WTC11 (cell line): ENCODE measurements around the gene NELL1.

ENCODE experiments used
- ATF6 ChIP-seq: sonication (generic); formaldehyde crosslinking; IDR thresholded peaks from 2 replicates; pipeline ENCODE4 v1.8.1; 2023; ENCODE audit warnings: mild to moderate bottlenecking, missing genetic modification reagents
- CTCF ChIP-seq: fragments of 200-600 bp; IDR thresholded peaks from 2 replicates; pipeline ENCODE4 v1.8.0; 2022; ENCODE audit warnings: antibody characterized with exemption
- E2F1 ChIP-seq: sonication (generic); formaldehyde crosslinking; IDR thresholded peaks from 2 replicates; pipeline ENCODE4 v1.8.0; 2022; ENCODE audit warnings: mild to moderate bottlenecking, missing genetic modification reagents
- ERG ChIP-seq: fragments of 250-450 bp; sonication (Bioruptor Pico); IDR thresholded peaks from 2 replicates; pipeline ENCODE4 v1.8.0; 2021; ENCODE audit warnings: mild to moderate bottlenecking
- FOXJ3 ChIP-seq: sonication (generic); formaldehyde crosslinking; IDR thresholded peaks from 2 replicates; pipeline ENCODE4 v1.9.0; 2021; ENCODE audit warnings: missing genetic modification reagents, mild to moderate bottlenecking, borderline replicate concordance
- FOXP1 ChIP-seq: sonication (generic); formaldehyde crosslinking; IDR thresholded peaks from 2 replicates; pipeline ENCODE4 v1.8.0; 2022; ENCODE audit warnings: missing genetic modification reagents, mild to moderate bottlenecking, moderate library complexity, borderline replicate concordance
- SMAD4 ChIP-seq: sonication (generic); formaldehyde crosslinking; IDR thresholded peaks from 2 replicates; pipeline ENCODE4 v1.8.0; 2022; ENCODE audit warnings: mild to moderate bottlenecking, missing genetic modification reagents
- SP1 ChIP-seq: sonication (generic); formaldehyde crosslinking; conservative IDR thresholded peaks from 2 replicates; pipeline ENCODE4 v1.8.1; 2022; ENCODE audit warnings: missing genetic modification reagents
- STAT6 ChIP-seq: sonication (generic); formaldehyde crosslinking; conservative IDR thresholded peaks from 2 replicates; pipeline ENCODE4 v1.8.1; 2023; ENCODE audit warnings: mild to moderate bottlenecking, low read depth, missing genetic modification reagents, moderate library complexity
- TEAD4 ChIP-seq: sonication (generic); formaldehyde crosslinking; IDR thresholded peaks from 2 replicates; pipeline ENCODE4 v1.8.0; 2022; ENCODE audit warnings: mild to moderate bottlenecking, missing genetic modification reagents
- USF1 ChIP-seq: sonication (generic); formaldehyde crosslinking; IDR thresholded peaks from 2 replicates; pipeline ENCODE4 v1.8.0; 2022; ENCODE audit warnings: mild to moderate bottlenecking, missing genetic modification reagents

GRCh38 chr11:20731676-20732215 is 62.4 kb downstream of the NELL1 start:
- TF ChIP-seq ERG (CRISPR knock-in tag): no peak
- TF ChIP-seq ATF6: no peak
- TF ChIP-seq USF1: no peak
- no peak for TF ChIP-seq CTCF
- no peak for TF ChIP-seq SMAD4 (CRISPR knock-in tag)
- no peak for TF ChIP-seq E2F1 (CRISPR knock-in tag)
- no peak for TF ChIP-seq STAT6
- TF ChIP-seq FOXJ3 (CRISPR knock-in tag): no peak
- no peak for TF ChIP-seq FOXP1
- TF ChIP-seq SP1: no peak
- TF ChIP-seq TEAD4 (CRISPR knock-in tag): no peak
